Measurements from ENCODE around the gene GRIK3.
"Not testable (repeated sequence)": the region's sequence is repeated elsewhere in the genome, so short reads cannot be mapped to it uniquely, and the experiment has no call there.

GRIK3 gene

GRCh38 chr1:37034121-37035013 is at the start of gene GRIK3:
Gene GRIK3, minus strand, starts transcription at chr1:37034515. Its CDS starts 407 bp downstream, at chr1:37034108.
- no peak for DNase-seq (ENCODE audit: low read depth)

GRCh38 chr1:37084013-37084412 is 49.7 kb upstream of the GRIK3 start:
- no peak for DNase-seq (ENCODE audit: low read depth)

DNA sequence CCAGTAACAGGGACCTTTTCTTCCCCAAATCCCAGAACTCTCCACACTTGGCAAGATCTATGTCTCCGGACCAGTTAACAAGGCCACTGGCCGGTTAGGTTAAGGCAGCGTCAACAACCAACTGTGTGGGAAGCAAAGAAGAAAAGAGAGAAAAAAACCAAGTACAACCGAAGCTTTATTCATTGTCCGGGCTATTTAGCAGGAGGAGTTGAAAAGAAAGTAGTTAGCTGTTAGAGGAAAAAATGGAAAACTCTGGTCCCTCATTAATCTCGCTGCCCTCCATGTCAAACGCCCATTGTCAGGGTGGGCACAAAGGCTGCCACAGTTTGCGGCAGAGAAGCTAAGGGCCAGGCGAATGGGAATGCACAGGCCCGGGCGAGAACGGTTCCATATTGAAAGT is 49.3 kb upstream of the GRIK3 start:
- DNase-seq (ENCODE audit: low read depth) = no peak

DNA sequence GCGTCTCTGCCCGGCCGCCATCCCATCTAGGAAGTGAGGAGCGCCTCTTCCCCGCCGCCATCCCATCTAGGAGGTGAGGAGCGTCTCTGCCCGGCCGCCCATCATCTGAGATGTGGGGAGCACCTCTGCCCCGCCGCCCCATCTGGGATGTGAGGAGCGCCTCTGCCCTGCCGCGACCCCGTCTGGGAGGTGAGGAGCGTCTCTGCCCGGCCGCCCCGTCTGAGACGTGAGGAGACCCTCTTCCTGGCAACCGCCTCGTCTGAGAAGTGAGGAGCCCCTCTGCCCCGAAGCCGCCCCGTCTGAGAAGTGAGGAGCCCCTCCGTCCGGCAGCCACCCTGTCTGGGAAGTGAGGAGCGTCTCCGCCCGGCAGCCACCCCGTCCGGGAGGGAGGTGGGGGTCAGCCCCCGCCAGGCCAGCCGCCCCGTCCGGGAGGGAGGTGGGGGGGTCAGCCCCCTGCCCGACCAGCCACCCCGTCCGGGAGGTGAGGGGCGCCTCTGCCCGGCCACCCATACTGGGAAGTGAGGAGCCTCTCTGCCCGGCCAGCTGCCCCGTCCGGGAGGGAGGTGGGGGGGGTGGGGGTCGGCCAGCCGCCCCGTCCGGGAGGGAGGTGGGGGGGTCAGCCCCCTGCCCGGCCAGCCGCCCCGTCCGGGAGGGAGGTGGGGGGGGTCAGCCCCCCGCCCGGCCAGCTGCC is 46.1 kb upstream of the GRIK3 start:
- DNase-seq (ENCODE audit: low read depth) = not testable (repeated sequence)

- DNase-seq (ENCODE audit: low read depth) = no peak
Observed at GRCh38 chr1:37078866-37079265, 44.6 kb upstream of the GRIK3 start.

GRCh38 chr1:37076168-37076567 is 41.9 kb upstream of the GRIK3 start:
- no peak for DNase-seq (ENCODE audit: low read depth)

DNA sequence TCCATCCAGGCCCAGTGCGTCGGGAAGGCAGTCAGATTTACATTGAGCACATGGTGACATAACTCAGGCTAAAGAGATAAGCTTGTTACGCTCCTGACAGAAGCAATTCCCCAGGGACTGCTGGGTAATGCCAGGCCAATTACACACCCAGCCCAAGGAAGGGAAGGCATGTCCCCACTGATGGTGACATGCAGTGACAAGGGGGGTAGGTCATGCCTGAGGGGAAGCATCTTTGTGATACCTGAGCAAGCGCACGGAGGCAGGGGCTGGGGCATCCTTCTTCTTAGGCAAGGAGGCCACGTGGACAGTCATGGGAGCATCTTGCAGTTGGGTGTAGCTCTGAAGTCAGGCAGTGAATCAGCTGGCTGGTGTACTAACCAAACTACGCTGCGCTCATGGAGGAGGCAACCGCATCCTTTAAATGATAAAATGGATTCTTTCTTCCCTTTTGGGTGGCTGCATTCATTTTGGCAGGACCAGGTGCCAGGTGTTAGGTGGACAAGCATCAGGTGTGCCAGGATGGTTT is 39.6 kb upstream of the GRIK3 start:
- DNase-seq (ENCODE audit: low read depth) = no peak

DNA sequence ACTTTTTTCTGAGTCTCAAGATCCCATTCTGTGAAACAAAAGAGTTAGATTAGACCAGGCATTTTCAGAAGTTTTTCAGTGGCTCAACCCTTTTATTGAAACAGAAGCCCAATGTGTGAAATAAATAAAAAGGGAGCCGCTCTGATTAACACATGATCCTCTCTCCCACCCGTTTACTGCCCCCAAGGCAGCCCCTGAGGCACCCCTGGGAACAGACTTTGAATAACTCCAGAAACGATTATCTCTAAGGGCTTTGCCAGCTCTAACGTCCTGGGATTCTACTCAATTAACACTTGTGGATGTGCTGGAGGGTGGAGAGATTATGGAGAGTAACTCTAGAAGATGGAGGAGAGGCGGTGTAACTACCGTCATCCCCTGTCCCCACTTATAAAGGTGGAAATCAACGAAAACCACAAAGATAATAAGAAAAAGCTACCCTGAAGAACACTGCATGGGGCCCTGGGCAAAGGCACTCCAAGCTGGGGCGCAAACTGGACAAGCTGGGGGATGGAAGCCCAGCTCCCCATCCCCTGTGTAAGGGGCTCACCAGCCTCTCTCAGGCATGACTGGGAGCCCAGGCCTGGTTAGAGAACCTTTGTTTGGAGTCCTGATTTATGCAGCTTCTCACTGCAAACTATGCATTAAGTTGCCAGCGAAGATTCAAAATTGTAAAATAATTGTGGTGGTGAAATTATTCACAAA is 39.0 kb upstream of the GRIK3 start:
- DNase-seq (ENCODE audit: low read depth) = no peak

- DNase-seq (ENCODE audit: low read depth) = no peak
Observed at GRCh38 chr1:37071829-37072228, 37.5 kb upstream of the GRIK3 start.

DNA sequence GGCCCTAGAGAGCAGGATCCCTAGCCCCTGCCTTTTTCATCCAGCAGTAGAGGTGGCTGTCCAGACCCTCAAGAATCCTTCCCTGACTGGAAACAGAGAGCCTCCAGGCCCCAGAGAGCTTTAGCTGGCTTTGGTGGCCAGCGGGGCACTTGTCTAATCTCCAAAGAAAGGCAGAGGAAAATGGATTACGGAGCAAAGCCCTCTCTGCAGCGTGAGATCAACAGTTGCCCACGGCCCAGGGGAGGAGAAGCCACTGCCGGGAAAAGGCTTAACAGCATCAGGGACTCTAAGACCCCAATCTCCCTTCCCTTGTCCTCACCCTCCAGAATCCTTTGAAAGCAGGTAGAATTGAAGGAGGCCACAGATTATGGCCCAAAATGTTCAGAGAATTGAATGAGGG is 35.8 kb upstream of the GRIK3 start:
- no peak for DNase-seq (ENCODE audit: low read depth)

DNA sequence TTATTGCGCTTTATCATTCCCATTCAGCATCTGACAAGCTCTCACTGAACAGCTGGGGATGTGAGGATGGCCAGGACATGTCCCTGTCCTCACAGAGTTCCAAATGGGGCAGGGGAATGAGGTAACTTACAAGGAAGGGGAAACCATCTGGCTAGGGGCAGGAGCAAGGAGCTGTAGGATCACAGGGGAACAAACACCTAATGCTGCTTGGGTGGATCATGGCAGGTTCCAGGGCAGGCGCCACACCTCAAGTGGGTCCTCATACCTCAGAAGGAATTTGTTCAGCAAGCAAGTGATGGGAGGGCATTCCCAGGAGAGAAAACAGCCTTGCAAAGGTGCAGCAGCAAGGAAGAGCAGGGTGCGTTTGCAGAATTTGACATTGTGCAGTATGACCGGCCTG is 35.1 kb upstream of the GRIK3 start:
- DNase-seq (ENCODE audit: low read depth) = no peak

- no peak for DNase-seq (ENCODE audit: low read depth)
Observed at GRCh38 chr1:37068897-37069296, 34.6 kb upstream of the GRIK3 start.

- DNase-seq (ENCODE audit: low read depth) = no peak
Observed at GRCh38 chr1:37068260-37068659, 33.9 kb upstream of the GRIK3 start.

GRCh38 chr1:37064039-37064438 is 29.7 kb upstream of the GRIK3 start:
- no peak for DNase-seq (ENCODE audit: low read depth)

DNA sequence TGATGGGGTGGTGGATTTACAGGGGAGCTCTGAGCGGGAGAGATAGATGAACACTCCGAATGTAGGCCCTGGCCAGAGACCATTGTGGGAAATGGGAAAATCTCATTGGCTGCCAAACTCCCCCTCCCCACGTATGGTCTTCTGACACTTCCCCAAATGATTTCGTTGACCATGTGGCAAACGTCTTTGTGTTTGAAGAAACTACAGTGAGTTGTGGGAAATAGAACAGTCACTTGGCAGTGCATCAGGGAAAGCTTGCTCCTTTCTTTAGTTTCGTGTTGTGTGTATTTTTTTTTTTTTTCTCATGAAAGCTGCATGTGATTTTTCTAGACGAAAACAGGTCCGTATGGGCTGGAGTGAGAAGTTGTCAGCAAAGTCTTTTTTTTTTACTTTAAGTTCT is 25.0 kb upstream of the GRIK3 start:
- DNase-seq (ENCODE audit: low read depth) = no peak

- DNase-seq (ENCODE audit: low read depth) = no peak
Observed at GRCh38 chr1:37058424-37058988, 24.2 kb upstream of the GRIK3 start.

GRCh38 chr1:37056325-37056724 is 22.0 kb upstream of the GRIK3 start:
- no peak for DNase-seq (ENCODE audit: low read depth)

GRCh38 chr1:37055631-37056030 is 21.3 kb upstream of the GRIK3 start:
- DNase-seq (ENCODE audit: low read depth) = no peak

DNA sequence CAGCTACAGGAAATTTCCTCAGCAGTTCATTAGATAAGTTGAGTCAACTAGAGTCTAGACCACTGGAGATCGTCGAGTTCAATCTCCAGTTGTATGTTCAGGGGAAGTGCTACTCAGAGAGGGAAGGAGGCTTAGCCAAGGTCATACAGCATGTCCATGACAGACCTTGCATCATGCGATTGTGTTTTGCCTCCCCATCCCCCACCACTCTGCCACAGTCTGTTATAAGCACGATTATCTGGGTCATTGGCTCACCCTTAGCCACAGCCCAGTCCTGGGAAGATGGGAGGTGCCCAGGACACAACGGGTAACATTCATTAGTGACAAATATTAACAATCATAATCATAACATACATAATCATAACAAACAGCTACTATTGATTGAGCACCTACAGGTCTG is 18.9 kb upstream of the GRIK3 start:
- no peak for DNase-seq (ENCODE audit: low read depth)

GRCh38 chr1:37052120-37052519 is 17.8 kb upstream of the GRIK3 start:
- DNase-seq (ENCODE audit: low read depth) = no peak

DNA sequence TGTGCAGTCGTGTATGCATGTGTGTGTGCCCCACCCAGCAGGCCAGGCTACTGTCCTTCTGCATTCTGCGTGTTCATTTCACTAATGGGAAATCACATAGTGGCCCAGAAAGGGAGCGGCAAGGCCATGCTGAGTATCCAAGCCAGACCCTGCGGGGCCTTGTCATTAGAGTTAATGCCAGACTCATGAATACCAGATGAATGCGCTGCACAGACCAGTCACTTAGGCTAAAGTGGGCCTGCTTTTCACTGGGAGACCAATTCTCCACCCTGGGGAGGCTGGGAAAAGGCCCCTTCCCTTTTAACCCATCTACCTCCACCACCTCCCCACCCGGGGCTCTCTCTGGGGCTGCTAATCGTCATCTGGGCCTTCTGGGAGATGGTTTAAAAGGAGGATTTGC is 17.0 kb upstream of the GRIK3 start:
- DNase-seq (ENCODE audit: low read depth) = no peak

GRCh38 chr1:37047542-37047941 is 13.2 kb upstream of the GRIK3 start:
- DNase-seq (ENCODE audit: low read depth) = no peak

Data from HS-5 (cell line).